Mesodermal cell (in vitro differentiated cells): Measurements from ENCODE around the gene UBXN6.
A peak's percentile ranks its signal among the peaks of the same experiment; 100 is the strongest.

Source experiments
- H3K27ac ChIP-seq: 2 replicates; pipeline ENCODE4 v1.7.0; 2013; ENCODE audit warnings: mild to moderate bottlenecking, low read depth, low read length, moderate library complexity; ENCODE audit not compliant: severe bottlenecking
- H3K36me3 ChIP-seq: 2 replicates; pipeline ENCODE4 v1.7.1; 2013; ENCODE audit warnings: mild to moderate bottlenecking, low read length, moderate library complexity; ENCODE audit not compliant: control insufficient read depth, insufficient read depth
- H3K4me1 ChIP-seq: one replicate; pipeline ENCODE4 v1.7.1; 2013; ENCODE audit warnings: mild to moderate bottlenecking, low read length; ENCODE audit not compliant: insufficient read depth, control insufficient read depth, poor library complexity, severe bottlenecking
- H3K4me3 ChIP-seq: 2 replicates; pipeline ENCODE4 v1.7.0; 2013; ENCODE audit warnings: low read length, control low read depth, mild to moderate bottlenecking; ENCODE audit not compliant: insufficient read depth, poor library complexity, severe bottlenecking; ENCODE audit errors: extremely low read depth
- H3K9me3 ChIP-seq: 2 replicates; pipeline ENCODE4 v1.7.1; 2013; ENCODE audit warnings: mild to moderate bottlenecking, low read length, moderate library complexity; ENCODE audit not compliant: control insufficient read depth
- WGBS, 2 experiments: methylation state at CpG; one replicate each; pipeline ENCODE4 v1.1.5; 2013; ENCODE audit warnings: missing lambda C conversion rate in 2 of 2; ENCODE audit not compliant: insufficient coverage in 2 of 2; 5-methylcytosine and 5-hydroxymethylcytosine counted together

UBXN6 gene

GRCh38 chr19:4473763-4474513 lies 16.3 kb upstream of the UBXN6 start:
- WGBS, 2 experiments, result 11 to 16% methylated on average over 19 to 22 of the region's 23 CpGs
- peaks cover 4% of the 10 kb centered on the region for H3K4me1 ChIP-seq

DNA sequence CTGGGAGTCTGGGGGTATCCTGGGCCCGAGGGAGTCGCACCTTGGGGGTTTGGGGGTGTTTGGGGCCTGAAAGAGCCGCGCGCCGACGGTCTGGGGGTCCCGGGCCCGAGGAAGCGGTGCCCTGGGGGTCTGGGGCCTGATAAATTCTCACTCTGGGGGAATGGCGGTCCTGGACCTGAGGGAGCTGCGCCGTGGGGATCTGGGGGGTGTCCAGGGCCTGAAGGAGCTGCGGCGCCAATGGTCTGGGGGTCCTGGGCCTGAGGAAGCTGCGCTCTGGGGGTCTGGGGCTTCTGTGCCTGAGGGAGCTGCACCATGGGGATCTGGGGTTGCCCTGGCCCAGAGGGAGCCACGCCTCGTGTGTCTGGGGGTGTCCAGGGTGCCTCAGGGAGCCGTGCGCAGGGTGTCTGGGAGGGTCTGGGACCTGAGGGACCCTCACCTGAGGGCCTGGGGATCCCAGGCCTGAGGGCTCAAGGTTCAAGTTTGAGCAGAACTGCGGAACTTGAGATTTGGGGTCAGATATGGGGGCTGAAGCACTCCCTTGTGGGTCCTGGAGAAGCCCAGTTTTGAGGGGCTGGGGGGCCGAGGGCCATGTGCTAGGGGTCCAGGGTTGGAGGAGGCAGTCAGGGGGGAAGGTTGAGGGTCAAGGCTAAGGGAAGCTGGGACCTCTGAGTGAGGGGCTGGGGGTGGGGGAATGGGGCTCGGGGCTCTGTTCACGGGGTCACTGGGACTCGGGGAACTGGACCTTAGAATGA lies 15.6 kb upstream of the UBXN6 start:
- H3K4me1 ChIP-seq, result peaks cover 4% of the 10 kb centered on the region
- no peaks in the 10 kb centered on the region for H3K9me3 ChIP-seq
- 23 to 25% methylated on average over 17 to 25 of the region's 25 CpGs for WGBS, 2 experiments
- H3K36me3 ChIP-seq, result peaks cover 32% of the 10 kb centered on the region
- H3K27ac ChIP-seq, result peak overlapping the region; percentile 53
- H3K4me3 ChIP-seq, result peak overlapping the region; percentile 99

More at GRCh38 chr19:4473763-4474513, 16.3 kb upstream of the UBXN6 start:
- Histone ChIP-seq H3K27ac (peak overlapping the region; percentile 46), H3K4me3 (peak overlapping the region; percentile 99), H3K9me3 (no peaks in the 10 kb centered on the region), H3K36me3 (peaks cover 40% of the 10 kb centered on the region)

DNA sequence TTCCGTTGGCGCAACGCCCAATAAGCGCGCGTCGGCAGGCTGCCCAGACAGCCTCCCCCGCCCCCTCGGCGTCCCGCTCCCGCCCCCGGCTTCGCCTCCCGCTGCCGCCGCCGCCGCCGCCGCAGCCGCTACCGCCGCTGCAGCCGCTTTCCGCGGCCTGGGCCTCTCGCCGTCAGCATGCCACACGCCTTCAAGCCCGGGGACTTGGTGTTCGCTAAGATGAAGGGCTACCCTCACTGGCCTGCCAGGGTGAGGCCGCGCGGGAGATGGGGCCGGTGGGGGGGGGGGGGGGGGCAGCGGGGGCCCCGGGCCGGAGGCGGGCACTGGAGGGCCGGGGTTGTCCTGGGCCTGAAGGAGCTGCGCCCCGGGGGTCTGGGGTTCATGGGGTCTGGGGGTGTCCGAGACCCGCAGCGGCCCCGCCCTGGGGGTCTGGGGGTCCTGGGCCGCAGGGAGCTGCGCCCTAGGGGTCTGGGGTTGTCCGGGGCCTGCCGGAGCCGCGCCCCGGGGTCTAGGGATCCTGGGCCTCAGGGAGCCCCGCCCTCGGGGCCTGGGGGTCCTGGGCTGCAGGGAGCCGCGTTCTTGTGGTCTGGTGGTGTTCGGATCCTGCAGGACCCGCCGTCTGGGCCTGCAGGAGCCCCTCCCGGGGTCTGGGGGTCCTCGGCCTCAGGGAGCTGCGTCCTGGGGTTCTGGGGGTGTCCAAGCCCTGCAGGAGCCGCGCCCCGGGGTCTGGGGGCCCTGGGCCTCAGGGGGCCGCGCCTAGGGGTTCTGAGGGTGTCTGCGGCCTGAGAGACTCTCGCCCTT lies 14.8 kb upstream of the UBXN6 start, which contains the start of gene HDGFL2:
HDGFL2 (plus strand) TSS at position 124 of the 801 bp plus-strand sequence; CDS start at position 178, 54 bp downstream.
- H3K9me3 ChIP-seq, result no peaks in the 10 kb centered on the region
- peak within 1 kb of the TSS; percentile 99 for H3K4me3 ChIP-seq
- H3K36me3 ChIP-seq, result peaks cover 24% of the 10 kb centered on the region
- peak within 1 kb of the TSS; percentile 53 for H3K27ac ChIP-seq
- H3K4me1 ChIP-seq, result peaks cover 4% of the 10 kb centered on the region
- 0% methylated on average over 25 to 40 of the region's 71 CpGs for WGBS, 2 experiments

GRCh38 chr19:4471403-4472173 lies 14.0 kb upstream of the UBXN6 start:
- Histone ChIP-seq H3K4me1 (peaks cover 4% of the 10 kb centered on the region), H3K36me3 (peaks cover 16% of the 10 kb centered on the region), H3K4me3 (peak overlapping the region; percentile 99), H3K27ac (peak overlapping the region; percentile 51), H3K9me3 (no peaks in the 10 kb centered on the region)
- WGBS, 2 experiments, result 3 to 4% methylated on average over 32 to 33 of the region's 33 CpGs

GRCh38 chr19:4467835-4468234 lies 10.2 kb upstream of the UBXN6 start:
- Histone ChIP-seq H3K9me3 (no peaks in the 10 kb centered on the region), H3K36me3 (no peaks in the 10 kb centered on the region), H3K4me1 (no peaks in the 10 kb centered on the region), H3K4me3 (no peak overlapping the region), H3K27ac (no peak overlapping the region)
- 79 to 92% methylated on average over 2 to 3 of the region's 3 CpGs for WGBS, 2 experiments

GRCh38 chr19:4464815-4465581 lies 7.4 kb upstream of the UBXN6 start:
- no peaks in the 10 kb centered on the region for H3K9me3 ChIP-seq
- no peak overlapping the region for H3K27ac ChIP-seq
- WGBS, 2 experiments, result 88 to 98% methylated on average over 5 of the region's 8 CpGs
- no peaks in the 10 kb centered on the region for H3K4me1 ChIP-seq
- no peaks in the 10 kb centered on the region for H3K36me3 ChIP-seq
- H3K4me3 ChIP-seq, result no peak overlapping the region

GRCh38 chr19:4456843-4457653 lies 546 bp downstream of the UBXN6 start:
- Histone ChIP-seq H3K27ac (peak overlapping the region; percentile 97), H3K4me3 (peak overlapping the region; percentile 78), H3K9me3 (no peaks in the 10 kb centered on the region), H3K4me1 (peaks cover 21% of the 10 kb centered on the region), H3K36me3 (peaks cover 19% of the 10 kb centered on the region)
- WGBS, 2 experiments, result 1 to 2% methylated on average over 19 to 27 of the region's 53 CpGs

GRCh38 chr19:4456476-4456842 lies 1.1 kb downstream of the UBXN6 start:
- WGBS, 2 experiments, result 22 to 29% methylated on average over 9 of the region's 9 CpGs
- peak overlapping the region; percentile 88 for H3K27ac ChIP-seq
- H3K4me3 ChIP-seq, result peak overlapping the region; percentile 78
- H3K9me3 ChIP-seq, result no peaks in the 10 kb centered on the region
- peaks cover 24% of the 10 kb centered on the region for H3K36me3 ChIP-seq
- peaks cover 21% of the 10 kb centered on the region for H3K4me1 ChIP-seq
